HG03139 (cell line): Measurements from ENCODE around the gene FEM1A.
"Not testable (repeated sequence)": the region's sequence is repeated elsewhere in the genome, so short reads cannot be mapped to it uniquely, and the experiment has no call there.

ENCODE experiments used
- ATAC-seq: cut with Tn5 transposase; IDR thresholded peaks from one replicate; pipeline ENCODE4 v1.9.1; 2021; ENCODE audit not compliant: unreplicated experiment

FEM1A gene

DNA sequence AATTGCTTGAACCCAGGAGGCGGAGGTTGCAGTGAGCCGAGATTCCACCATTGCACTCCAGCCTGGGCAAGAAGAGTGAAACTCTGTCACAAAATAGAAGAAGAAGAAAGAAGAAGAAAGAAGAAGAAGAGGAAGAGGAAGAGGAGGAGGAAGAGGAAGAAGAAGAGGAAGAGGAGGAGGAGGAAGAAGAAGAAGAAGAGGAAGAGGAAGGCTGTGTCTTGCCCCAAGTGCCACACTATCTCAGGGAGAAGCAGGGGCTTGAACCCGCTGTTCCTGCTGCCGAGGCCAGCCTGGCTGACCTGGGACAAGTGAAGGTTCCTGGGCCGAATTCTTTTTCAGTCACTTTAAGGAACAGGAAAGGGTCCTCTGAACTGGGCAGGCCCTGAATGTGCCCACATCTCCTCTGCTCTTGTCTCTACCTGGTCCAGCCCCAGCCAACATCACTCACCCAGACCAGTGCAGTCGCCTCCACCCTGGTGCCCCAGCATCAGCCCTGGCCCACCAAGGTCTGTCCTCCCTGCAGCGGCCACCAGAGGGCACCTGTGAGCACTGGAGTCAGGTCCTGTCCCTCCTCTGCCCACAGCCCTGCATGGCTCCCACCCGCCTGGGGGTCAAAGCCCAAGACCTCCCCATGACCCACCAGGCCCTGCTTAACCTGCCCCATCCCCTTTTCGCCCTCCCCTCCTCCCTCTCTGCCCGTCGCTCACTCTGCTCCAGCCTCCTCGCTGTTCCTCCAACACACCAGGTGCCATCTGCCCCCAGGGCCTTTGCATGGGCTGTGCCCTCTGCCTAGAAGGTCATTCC lies 20.0 kb downstream of the FEM1A start:
- no peak for ATAC-seq

DNA sequence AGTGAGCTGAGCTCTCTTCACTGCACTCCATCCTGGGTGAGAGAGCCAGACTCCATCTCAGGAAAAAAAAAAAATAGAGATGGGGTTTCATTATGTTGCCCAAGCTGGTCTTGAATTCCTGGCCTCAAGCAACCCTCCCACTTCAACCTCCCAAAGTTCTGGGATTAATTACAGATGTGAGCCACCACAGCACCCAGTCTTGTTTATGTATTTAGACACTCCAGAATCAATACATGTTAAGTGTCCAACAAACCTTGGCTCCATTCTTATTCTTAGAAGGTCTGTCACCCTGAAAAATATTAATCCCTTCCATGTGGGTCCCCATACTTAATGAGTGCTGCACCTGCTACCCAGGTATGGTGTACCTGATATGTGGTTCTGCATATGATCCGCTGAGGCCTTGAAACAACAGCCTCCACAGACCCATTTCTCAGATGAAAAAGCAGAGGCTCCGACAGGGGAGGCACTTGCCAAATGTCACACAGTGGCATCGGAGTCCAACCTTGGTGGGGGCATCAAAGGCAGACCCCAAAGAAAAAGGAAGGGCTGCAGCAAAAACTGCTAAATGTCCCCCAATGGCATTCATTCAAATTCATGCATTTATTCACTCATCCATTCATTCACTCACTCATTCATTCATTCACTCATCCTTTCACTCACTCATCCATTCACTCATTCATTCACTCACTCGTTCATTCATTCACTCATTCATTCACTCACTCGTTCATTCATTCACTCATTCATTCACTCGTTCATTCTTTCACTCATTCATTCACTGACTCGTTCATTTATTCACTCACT lies 23.3 kb downstream of the FEM1A start:
- ATAC-seq, result no peak

DNA sequence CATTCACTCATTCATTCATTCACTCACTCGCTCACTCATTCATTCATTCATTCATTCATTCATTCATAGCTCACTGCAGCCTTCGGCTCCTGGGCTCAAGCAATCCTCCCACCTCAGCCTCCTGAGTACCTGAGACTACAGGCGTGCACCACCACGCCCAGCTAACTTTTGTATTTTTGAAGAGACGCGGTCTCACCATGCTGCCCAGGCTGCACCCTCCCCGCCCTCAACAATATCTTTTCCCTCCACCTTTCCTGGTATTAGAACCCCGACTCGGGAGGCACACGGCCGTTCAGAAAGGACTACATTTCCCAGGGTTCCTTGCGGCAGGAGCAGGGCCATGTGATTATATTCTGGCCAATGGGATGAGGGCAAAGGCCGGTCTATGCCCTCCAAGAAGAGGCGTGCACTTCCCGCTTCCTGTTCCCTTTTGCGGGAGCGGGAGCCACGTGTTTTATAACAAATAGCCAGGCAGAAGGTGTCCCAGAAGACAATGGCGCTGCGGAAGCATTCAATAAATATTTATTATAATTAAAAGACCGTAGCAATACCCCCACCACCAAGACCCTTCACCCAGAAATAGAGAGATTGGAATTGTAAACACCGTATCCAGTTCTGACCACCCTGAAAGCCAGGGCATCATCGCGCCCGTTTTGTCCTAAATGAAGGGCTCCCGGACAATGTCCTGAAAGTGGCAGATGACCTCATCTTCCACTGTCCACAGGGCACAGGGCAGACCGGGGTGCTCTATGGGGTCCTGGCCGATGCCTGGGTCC lies 24.1 kb downstream of the FEM1A start:
- ATAC-seq, result peak; percentile 67

DNA sequence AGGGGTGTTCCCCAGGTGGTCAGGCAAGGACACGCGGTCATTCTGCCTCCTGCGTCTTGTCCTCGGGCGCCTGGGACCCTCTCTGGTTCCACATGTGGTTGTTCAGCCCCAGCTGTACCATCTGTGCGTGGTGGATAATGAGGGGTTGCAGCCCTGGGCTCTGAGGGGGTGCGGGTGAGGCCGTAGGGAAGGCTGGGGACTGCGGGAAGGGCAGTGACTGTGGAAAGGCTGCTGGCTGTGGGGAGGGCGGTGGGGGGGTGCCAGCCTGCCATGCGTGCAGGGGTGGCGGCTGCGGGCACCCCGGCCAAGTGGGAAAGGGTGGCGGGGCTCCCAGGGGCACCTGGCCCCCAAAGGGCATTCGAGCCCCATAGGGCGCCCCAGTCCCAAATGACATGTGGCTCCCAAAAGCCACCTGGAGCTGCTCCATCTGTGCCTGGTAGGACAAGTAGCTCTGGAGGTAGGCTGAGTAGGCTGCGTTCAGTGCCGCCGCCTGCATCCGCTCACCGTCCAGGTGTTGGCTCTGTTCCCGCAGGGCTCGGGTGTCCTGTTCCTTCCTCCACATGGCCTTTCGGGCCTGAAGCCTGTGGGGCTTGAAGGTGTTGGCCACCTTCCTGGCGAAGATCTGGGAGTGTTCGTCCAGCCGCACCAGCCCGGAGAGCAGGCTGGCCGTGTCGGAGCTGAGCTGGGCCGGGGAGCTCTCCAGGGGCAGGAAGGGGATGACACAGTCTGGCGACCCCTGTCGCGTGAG lies 24.8 kb downstream of the FEM1A start:
- ATAC-seq, result no peak

DNA sequence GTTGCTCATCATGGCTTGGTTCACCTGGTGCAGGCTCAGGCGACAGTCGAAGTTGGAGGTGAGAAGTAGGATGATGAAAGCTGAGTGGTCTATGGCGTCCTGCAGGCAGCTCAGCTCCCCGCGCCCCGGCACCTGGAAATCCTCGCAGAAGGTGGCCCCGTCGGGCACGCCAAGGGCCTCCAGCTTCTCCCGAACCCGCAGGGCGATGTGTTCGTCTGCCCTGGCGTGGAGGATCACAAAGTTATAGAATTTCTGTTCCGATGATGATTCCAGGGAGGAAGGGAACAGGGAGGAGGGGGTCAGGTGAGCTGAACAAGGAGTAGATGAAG lies 25.4 kb downstream of the FEM1A start:
- no peak for ATAC-seq

DNA sequence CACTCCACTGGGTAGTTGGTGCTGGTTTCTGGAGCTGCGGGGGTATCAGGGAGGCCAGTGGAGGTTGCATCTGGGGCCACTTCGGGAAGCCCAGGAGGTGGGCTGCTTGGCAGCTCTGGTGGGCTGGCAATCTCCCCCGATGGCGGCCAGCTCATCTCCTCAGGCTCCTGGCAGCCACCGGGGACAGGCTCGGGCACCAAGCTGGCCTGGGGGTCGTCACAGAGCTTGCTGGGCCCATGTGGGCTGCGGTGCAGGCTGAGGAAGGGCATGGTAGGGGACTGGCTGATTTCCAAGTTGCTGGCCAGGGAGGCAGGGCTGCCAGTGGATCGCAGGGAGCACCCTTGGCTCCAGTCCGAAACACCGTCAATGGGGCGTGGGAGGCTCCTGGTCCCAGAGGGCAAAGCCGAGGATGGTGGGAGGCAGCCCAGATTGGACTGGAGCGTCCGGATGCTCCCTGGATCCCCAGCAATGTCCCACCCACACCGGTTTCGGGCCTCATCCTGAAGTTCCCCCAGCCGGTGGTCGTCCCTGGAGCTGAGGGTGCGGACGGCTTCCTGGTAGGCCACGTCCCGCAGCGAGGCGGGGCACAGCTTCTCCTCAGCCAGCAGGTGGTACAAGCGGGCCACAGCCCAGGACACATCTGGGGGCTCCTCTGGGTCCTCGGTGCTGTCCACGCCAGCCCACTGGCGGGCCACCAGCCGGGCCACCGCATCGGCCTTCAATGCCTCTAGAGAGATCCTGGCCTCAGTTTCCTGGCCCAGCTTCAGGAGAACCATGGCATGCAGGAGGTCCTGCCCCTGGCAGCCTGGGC lies 26.1 kb downstream of the FEM1A start:
- no peak for ATAC-seq

DNA sequence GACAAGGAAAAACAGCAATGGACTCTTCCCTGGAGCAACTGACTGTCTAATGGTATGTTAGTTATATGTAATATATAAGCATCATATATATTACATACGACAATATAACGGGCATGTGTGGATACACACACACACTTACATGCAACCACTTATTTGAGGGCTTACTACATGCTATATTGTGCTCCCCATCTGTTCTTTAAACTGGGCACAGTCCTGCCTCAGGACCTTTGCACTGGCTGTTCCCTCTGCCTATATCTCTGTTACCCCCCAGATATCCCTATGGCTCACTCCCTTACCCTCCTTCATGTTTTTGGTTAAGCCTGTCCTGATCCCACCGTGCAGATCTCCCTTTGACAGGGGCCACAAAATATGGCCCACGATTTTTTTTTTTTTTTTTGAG lies 29.7 kb downstream of the FEM1A start:
- no peak for ATAC-seq

DNA sequence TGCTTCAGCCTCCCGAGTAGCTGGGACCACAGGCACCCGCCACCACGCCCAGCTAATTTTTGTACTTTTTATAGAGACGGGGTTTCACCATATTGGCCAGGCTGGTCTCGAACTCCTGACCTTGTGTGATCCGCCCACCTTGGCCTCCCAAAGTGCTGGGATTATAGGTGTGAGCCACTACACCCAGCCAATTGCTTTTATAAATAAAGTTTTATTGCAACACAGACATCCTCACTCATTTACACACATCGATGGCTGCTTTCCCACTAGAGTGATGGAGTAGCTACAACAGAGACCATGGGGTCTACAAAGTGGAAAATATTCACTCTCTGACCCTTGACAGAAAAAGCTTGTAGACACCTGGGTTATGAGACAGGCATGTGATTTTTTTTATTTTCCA lies 30.8 kb downstream of the FEM1A start:
- not testable (repeated sequence) for ATAC-seq

DNA sequence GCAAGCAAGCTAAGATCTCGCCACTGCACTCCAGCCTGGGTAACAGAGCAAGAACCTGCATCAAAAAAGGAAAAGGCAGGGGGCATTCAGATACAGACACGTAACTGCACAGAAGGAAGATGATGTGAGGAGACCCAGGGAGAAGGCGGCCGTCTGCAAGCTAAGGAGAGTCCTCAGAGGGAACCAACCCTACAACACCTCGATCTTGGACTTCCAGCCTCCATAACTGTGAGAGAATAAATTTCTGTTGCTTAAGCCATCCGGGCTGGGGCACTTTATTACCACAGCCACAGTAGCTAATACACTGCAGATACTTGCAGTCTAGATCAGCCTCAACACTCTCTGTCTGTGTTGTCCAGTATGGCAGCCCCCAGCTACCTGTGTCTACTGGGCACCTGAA lies 32.0 kb downstream of the FEM1A start:
- no peak for ATAC-seq

DNA sequence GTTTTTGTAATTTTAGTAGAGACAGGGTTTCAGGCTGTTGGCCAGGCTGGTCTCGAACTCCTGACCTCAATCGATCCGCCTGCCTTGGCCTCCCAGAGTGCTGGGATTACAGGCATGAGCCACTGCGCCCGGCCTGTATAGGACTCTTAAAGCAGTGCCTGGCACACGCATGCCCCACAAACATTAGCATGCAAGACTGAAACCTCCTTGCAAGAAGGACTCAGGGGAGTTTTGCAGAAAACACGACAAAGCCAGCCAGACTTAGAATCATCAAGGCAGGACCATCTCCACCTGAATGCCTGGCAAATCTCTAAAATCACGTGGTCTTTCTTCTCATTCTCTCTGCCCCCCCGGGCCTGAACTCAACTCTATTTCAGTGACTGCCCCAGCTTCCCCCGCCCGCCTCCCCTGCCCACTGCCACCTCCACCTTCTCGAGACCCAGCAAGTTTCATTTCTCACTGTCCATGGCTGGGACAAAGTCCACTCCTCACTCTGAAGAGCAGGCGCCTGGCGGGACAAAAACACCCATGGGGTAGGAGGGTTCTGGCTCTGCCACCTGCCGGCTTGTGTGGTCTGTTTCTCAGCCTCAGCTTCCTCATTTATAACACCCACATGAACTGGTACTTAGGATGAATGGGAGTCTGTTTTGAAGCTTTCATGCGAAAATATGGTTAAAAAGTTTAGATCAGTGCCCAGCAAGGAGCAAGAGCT lies 37.6 kb downstream of the FEM1A start:
- no peak for ATAC-seq

DNA sequence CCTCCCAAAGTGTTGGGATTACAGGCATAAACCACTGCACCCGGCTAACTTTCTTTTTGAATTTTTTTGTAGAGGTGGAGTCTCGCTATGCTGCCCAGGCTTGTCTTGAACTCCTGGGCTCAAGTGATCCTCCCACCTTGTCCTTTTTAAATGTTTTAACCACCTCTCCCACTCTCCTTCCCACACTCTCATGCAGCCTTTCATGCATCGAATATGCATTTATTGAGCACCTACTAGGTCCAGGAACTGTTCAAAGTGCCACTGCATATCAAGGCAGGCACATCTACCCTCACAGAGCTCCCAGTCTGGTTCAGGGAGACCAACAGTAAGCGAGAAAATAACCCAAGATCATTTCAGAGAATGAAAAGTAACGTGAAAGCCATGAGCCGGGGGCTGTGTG lies 38.8 kb downstream of the FEM1A start:
- ATAC-seq, result no peak

DNA sequence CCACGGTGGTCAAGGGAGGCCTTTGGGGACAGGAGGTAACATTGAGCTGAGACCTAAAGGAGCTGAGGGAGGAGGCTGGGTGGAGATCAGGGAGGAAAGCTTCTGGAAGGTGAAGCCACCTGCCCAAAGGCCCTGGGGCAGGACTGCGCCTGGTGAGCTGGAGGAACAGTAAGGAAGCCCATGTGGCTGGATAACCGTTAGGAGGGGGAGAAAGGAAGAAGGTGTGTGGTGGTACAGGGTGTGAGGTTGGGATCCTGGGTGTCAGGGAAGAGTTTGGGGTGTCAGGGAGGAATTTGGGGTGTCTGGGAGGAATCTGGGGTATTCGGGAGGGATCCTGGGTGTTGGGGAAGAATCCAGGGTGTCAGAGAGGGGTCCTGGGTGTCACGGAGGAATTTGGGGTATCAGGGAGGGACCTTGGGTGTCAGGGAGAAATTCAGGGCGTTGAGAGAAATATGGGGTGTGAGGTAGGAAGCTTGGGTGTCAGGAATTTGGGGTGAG lies 39.3 kb downstream of the FEM1A start:
- ATAC-seq, result no peak

DNA sequence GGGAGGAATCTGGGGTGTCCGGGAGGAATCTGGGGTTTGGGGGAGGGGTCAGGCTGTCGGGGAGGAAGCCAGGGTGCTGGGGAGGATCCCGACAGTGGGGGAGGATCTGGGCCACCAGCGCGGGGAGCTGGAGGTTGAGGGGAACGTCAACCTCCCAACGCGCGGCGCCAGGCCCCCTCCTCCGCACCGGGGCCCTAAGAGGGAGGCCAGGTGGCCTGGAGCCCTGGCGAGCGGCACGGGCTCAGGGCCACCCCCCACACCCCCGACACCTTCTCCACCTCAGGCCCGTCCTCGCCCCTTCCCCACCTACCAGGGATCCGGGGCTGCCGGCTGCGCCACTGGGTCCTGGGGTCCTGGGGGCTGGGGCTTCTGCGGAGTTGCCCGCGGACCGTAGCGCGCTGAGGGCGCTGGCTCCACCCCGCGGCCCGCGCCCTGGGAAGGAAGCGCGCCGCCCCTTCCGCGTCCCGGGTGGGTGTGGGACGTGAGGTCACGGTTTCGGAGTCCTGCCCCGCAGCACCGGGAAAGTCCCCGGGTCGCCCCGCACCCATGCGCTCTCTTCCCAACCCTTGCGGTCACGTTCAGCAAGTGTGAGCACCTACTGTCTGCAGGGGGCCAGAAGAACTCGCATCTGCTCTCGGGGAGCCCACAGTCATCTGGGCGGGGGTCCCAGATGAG lies 39.9 kb downstream of the FEM1A start, which contains the start of gene TICAM1:
TSS of gene TICAM1 (minus strand) at position 409 of the 675 bp plus-strand sequence. CDS start 13,335 bp downstream, outside the sequence.
- no peak for ATAC-seq

DNA sequence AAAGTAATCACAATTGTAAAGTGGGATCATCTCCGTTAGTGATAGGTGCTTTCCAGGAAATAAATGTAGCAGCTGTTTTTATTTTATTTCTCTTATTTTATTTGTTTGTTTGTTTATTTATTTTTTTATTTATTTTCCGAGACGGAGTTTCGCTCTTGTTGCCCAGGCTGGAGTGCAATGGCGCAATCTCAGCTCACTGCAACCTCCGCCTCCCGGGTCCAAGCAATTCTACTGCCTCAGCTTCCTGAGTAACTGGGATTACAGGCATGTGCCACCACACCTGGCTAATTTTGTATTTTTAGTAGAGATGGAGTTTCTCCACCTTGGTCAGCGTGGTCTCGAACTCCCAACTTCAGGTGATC lies 40.4 kb downstream of the FEM1A start:
- ATAC-seq, result not testable (repeated sequence)

DNA sequence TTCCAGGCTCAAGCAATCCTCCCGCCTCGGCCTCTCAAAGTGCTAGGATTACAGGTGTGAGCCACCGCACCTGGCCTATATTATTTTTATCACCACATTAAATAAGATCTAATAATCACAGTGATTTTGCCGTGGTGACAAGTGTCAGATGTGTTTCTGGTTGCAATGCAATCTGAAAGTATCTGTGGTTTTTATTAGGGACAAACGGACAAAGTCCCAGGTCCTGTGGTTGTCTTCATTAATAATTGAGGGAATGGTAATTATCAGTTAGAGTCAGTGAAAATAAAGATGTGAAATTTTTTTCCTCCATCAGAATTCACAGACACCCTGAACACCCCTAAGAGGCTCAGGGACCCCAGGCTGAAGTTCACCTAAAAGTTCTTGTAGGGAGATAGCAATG lies 41.2 kb downstream of the FEM1A start:
- no peak for ATAC-seq

DNA sequence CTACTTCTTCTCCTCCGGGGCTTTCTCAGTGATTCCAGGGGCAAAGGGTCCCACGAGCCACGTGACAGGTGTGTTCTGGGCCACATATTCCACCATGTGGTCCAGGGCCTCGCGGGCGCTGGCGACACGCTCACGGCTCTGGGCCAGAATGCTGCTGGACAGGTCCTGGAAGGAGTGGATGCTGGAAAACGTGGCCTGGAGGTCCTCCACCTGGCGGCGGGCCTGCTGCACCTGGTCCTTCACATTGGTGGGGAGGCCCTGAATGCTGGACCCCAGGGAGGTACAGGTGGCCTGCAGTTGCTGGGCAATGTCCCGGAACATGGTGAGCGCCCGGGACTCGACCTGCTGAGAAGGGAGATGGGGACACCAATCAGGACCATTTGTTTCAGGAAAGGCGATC lies 47.7 kb downstream of the FEM1A start:
- no peak for ATAC-seq

DNA sequence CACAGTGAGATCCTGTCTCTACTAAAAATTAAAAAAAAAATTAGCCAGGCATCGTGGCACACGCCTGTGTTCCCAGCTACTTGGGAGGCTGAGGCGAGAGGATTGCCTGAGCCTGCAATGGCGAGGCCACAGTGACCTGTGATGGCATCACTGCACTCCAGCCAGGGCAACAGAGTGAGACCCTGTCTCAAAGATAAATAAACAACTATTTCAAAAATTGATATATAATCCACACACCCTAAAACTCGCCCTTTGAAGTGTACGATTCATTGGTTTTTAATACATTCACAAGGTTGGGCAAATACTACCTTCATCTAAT lies 52.1 kb downstream of the FEM1A start:
- ATAC-seq, result no peak

DNA sequence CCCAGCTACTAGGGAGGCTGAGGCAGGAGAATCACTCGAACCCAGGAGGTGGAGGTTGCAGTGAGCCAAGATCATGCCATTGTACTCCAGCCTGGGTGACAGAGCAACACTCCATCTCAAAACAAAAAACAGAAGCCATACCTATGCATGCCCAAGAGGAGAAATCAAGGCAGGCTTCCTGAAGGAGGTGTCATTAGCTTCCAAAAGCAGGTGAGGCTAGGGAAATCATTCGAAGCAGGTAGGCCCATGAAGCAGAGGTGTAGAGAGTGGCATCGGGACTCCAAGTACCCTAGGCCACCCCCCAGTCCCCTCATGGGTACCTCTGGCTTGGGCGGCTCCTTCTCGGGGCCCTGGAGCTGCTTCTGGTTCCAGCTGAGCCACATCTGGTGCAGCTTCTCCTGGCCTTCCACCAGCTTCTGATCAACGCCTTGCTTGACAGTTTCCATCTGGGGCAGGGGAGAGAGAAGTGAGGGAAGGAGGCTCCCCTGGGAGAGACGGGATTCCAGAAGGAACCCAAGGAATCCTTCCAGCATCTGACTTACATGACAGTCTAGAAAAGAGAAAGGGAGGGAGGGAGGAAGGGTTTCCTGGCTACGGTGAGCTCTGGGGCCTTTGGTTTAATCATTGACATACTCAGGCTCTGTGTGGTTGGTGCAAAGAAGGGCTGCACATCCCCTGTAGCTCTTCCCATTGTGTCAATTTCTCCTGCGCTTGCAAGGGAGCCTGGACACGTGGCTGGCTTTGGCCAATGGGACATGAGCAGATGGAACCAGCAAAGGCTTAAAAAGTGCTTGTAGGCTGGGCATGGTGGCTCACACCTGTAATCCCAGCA lies 53.0 kb downstream of the FEM1A start:
- ATAC-seq, result no peak
